OCI-LY7 (cell line): ENCODE results near the gene FAM13B. TPM values are rescaled to one million over a fixed set of nuclear protein-coding genes. Genes with fewer than 3 reads are reported as not detected.
"Not testable (repeated sequence)": the region's sequence is repeated elsewhere in the genome, so short reads cannot be mapped to it uniquely, and the experiment has no call there.

Experiments used
- BruUV-seq: library from RNA; stranded (reverse); fragments of 400-500 nt; replicated peaks from 2 replicates; lab custom pipeline; 2021; lab: Mats Ljungman, UMichigan
- CTCF ChIA-PET: fragments of 300-600 bp; sonication (Branson Sonifier 250); formaldehyde crosslinking; loops from one replicate; lab custom pipeline; 2022; ENCODE audit warnings: antibody characterized with exemption; ENCODE audit not compliant: unreplicated experiment; lab: Charles Lee
- POLR2A ChIA-PET: fragments of 300-600 bp; sonication (Branson Sonifier 250); formaldehyde crosslinking; loops from one replicate; lab custom pipeline; 2022; ENCODE audit warnings: antibody characterized with exemption; lab: Charles Lee
- DNase-seq: peaks from one replicate; pipeline ENCODE4 v3.0.0-alpha.2; 2015; ENCODE audit warnings: low spot score
- H2AFZ ChIP-seq: fragments of 200-600 bp; sonication (generic), shearing (Covaris generic); 2 replicates; pipeline ENCODE4 v1.6.1; 2014; ENCODE audit warnings: mild to moderate bottlenecking, antibody characterized with exemption, low read length, moderate library complexity
- H3K27ac ChIP-seq: fragments of 200-600 bp; sonication (generic); 2 replicates; pipeline ENCODE4 v1.5.1; 2014; ENCODE audit warnings: mixed run types, low read depth, mild to moderate bottlenecking, moderate library complexity, low read length, inconsistent platforms; ENCODE audit not compliant: poor library complexity, severe bottlenecking
- H3K36me3 ChIP-seq: fragments of 200-600 bp; sonication (generic); 2 replicates; pipeline ENCODE4 v1.6.1; 2014; ENCODE audit warnings: mild to moderate bottlenecking, antibody characterized with exemption, low read length, moderate library complexity, mixed read lengths; ENCODE audit not compliant: insufficient read depth
- H3K4me1 ChIP-seq: fragments of 200-600 bp; sonication (generic); 2 replicates; pipeline ENCODE4 v1.5.1; 2014; ENCODE audit warnings: mild to moderate bottlenecking, low read length; ENCODE audit not compliant: insufficient read depth, poor library complexity, severe bottlenecking
- H3K4me2 ChIP-seq: fragments of 200-600 bp; sonication (generic); 2 replicates; pipeline ENCODE4 v1.6.1; 2014; ENCODE audit warnings: mild to moderate bottlenecking, low read length
- H3K4me3 ChIP-seq: fragments of 200-600 bp; sonication (generic); 2 replicates; pipeline ENCODE4 v1.5.1; 2014; ENCODE audit warnings: mild to moderate bottlenecking, low read depth, low read length; ENCODE audit not compliant: poor library complexity, severe bottlenecking
- H3K79me2 ChIP-seq: fragments of 200-600 bp; sonication (generic); 2 replicates; pipeline ENCODE4 v1.6.1; 2016; ENCODE audit warnings: low read depth, mild to moderate bottlenecking, low read length, moderate library complexity, mixed read lengths; ENCODE audit not compliant: insufficient read depth
- H3K9me2 ChIP-seq: fragments of 200-600 bp; sonication (generic); 2 replicates; pipeline ENCODE4 v1.6.1; 2016; ENCODE audit warnings: mild to moderate bottlenecking, low read length, mixed read lengths; ENCODE audit not compliant: insufficient read depth
- H3K9me3 ChIP-seq: fragments of 200-600 bp; sonication (generic); 2 replicates; pipeline ENCODE4 v1.6.1; 2014; ENCODE audit warnings: mild to moderate bottlenecking, mixed run types, low read length, mixed read lengths
- H4K20me1 ChIP-seq: fragments of 200-600 bp; sonication (generic); 2 replicates; pipeline ENCODE4 v1.6.1; 2014; ENCODE audit warnings: mild to moderate bottlenecking, antibody characterized with exemption, low read length, moderate library complexity, mixed read lengths; ENCODE audit not compliant: insufficient read depth
- CTCF ChIP-seq: fragments of 200-600 bp; sonication (generic); conservative IDR thresholded peaks from 2 replicates; pipeline ENCODE4 v1.5.1; 2014; ENCODE audit warnings: mild to moderate bottlenecking, antibody characterized with exemption, low read length, moderate library complexity, mixed read lengths
- EZH2phosphoT487 ChIP-seq: fragments of 200-600 bp; sonication (generic); IDR thresholded peaks from 2 replicates; pipeline ENCODE4 v1.6.1; 2018; ENCODE audit warnings: low read depth, borderline replicate concordance, mild to moderate bottlenecking, mixed run types, antibody characterized with exemption, low read length, moderate library complexity, mixed read lengths
- intact Hi-C: fragments of 100-400 bp; cut with micrococcal nuclease; formaldehyde crosslinking; loops from one replicate; pipeline ENCODE4 v1.10.0; 2022; ENCODE audit not compliant: unreplicated experiment
- total RNA-seq, 2 experiments: library from RNA; depleted of rRNA in 1 of 2; stranded (reverse); fragments of >200 nt in 1 of 2; shearing (Covaris generic) in 1 of 2; gene quantifications; 2 replicates each; pipeline ENCODE4 v1.2.3, GENCODE V29; 2014 to 2022

FAM13B gene
- total RNA-seq, 2 experiments from 2014 or later = 21.5 to 35.7 TPM

GRCh38 chr5:137975208-137975607 lies 57.7 kb downstream of the FAM13B start:
- intact Hi-C loops = no loop called here
- no TSS peak for BruUV-seq
- Histone ChIP-seq H3K4me1 (no peaks in the 10 kb centered on the region), H3K36me3 (peaks cover 46% of the 10 kb centered on the region), H3K9me2 (no peaks in the 10 kb centered on the region), H3K9me3 (no peaks in the 10 kb centered on the region), H3K79me2 (no peaks in the 10 kb centered on the region), H4K20me1 (no peaks in the 10 kb centered on the region; the same call in 1 of the 2 replicates), H2AFZ (no peak overlapping the region), H3K27ac (no peak overlapping the region), H3K4me2 (no peak overlapping the region), H3K4me3 (no peak overlapping the region)
- no peak for TF ChIP-seq EZH2phosphoT487
- no peak for TF ChIP-seq CTCF
- ChIA-PET POLR2A (no interaction called here), CTCF (no interaction called here)
- DNase-seq = no peak

GRCh38 chr5:137970384-137970783 lies 62.5 kb downstream of the FAM13B start:
- H4K20me1 ChIP-seq, H3K4me1 ChIP-seq, DNase-seq, intact Hi-C loops, BruUV-seq, H3K4me3 ChIP-seq, H3K9me2 ChIP-seq, H3K4me2 ChIP-seq, H3K79me2 ChIP-seq, H3K9me3 ChIP-seq, H3K27ac ChIP-seq, CTCF ChIA-PET, H2AFZ ChIP-seq, POLR2A ChIA-PET: not testable (repeated sequence)
- H3K36me3 ChIP-seq = peaks cover 37% of the 10 kb centered on the region

GRCh38 chr5:137960819-137961218 lies 72.1 kb downstream of the FAM13B start:
- intact Hi-C loops = no loop called here
- Histone ChIP-seq H3K79me2 (no peaks in the 10 kb centered on the region), H3K4me2 (no peak overlapping the region), H3K36me3 (peaks cover 78% of the 10 kb centered on the region), H3K4me3 (no peak overlapping the region), H3K4me1 (no peaks in the 10 kb centered on the region), H3K9me3 (no peaks in the 10 kb centered on the region), H2AFZ (no peak overlapping the region), H4K20me1 (no peaks in the 10 kb centered on the region), H3K27ac (no peak overlapping the region), H3K9me2 (no peaks in the 10 kb centered on the region)
- TF ChIP-seq EZH2phosphoT487 (no peak), CTCF (no peak)
- POLR2A ChIA-PET = interaction anchor here (0.9 kb wide), 1 partner anchor 8 kb away, joined by 5 read pairs; no protein-coding TSS in a partner anchor
- CTCF ChIA-PET = no interaction called here
- DNase-seq = no peak
- BruUV-seq = no TSS peak
